GM13977 (cell line): ENCODE measurements around the gene BAZ1B.
"Not testable (repeated sequence)": the region's sequence is repeated elsewhere in the genome, so short reads cannot be mapped to it uniquely, and the experiment has no call there.

Experiments
- DNase-seq: peaks from one replicate; pipeline ENCODE4 v3.0.0; 2012; ENCODE audit warnings: low spot score
- CTCF ChIP-seq: IDR thresholded peaks from 2 replicates; pipeline ENCODE4 v1.5.1; 2012; ENCODE audit warnings: mild to moderate bottlenecking, control low read depth; ENCODE audit not compliant: insufficient read depth; ENCODE audit errors: extremely low read depth, missing control alignments
- in situ Hi-C: fragments of 300-500 bp; cut with MboI; formaldehyde crosslinking; loops from one replicate; pipeline ENCODE4 v1.12.0; 2022; ENCODE audit warnings: low sequenced_read_pairs, low pct_unique_long_range_greater_than_20kb, mixed read lengths, inconsistent platforms; ENCODE audit not compliant: unreplicated experiment

Gene BAZ1B

GRCh38 chr7:73434701-73435069 is 87.4 kb downstream of the BAZ1B start:
- no peak for DNase-seq
- in situ Hi-C loops, result no loop called here
- TF ChIP-seq CTCF, result no peak

- TF ChIP-seq CTCF, result no peak
- DNase-seq, result no peak
- in situ Hi-C loops, result no loop called here
Observed at GRCh38 chr7:73433924-73434700, 88.0 kb downstream of the BAZ1B start.

GRCh38 chr7:73432676-73433075 is 89.4 kb downstream of the BAZ1B start:
- no peak for DNase-seq
- in situ Hi-C loops, result no loop called here
- no peak for TF ChIP-seq CTCF

GRCh38 chr7:73431041-73431835 is 90.9 kb downstream of the BAZ1B start:
- in situ Hi-C loops, result no loop called here
- TF ChIP-seq CTCF, result no peak
- no peak for DNase-seq

- not testable (repeated sequence) for DNase-seq
Observed at GRCh38 chr7:73430540-73430939, 91.6 kb downstream of the BAZ1B start.

GRCh38 chr7:73429622-73430505 is 92.2 kb downstream of the BAZ1B start:
- in situ Hi-C loops, result no loop called here
- DNase-seq, result no peak
- no peak for TF ChIP-seq CTCF

More at GRCh38 chr7:73430540-73430939, 91.6 kb downstream of the BAZ1B start:
- in situ Hi-C loops, result not testable (repeated sequence)

GRCh38 chr7:73429215-73429614 is 92.9 kb downstream of the BAZ1B start:
- no peak for TF ChIP-seq CTCF
- in situ Hi-C loops, result no loop called here
- no peak for DNase-seq
